GM21528 (cell line): ENCODE data around the gene RAB24.
"Not testable (repeated sequence)": the region's sequence is repeated elsewhere in the genome, so short reads cannot be mapped to it uniquely, and the experiment has no call there.

Experiments
- ATAC-seq: cut with Tn5 transposase; IDR thresholded peaks from one replicate; pipeline ENCODE4 v1.9.1; 2021; ENCODE audit warnings: mild to moderate bottlenecking, moderate library complexity; ENCODE audit not compliant: unreplicated experiment, low FRiP score

The RAB24 gene

GRCh38 chr5:177311723-177312648 is 8.5 kb upstream of the RAB24 start, which contains the start of gene MXD3:
Gene MXD3 (minus strand): TSS chr5:177311898. CDS start chr5:177311830, 68 bp downstream.
- peak; percentile 77 for ATAC-seq

GRCh38 chr5:177311392-177311722 is 7.8 kb upstream of the RAB24 start:
- ATAC-seq: peak; percentile 1

- no peak for ATAC-seq
Measured at GRCh38 chr5:177310757-177311391, 7.4 kb upstream of the RAB24 start.

- no peak for ATAC-seq
Measured at GRCh38 chr5:177310332-177310731, 6.8 kb upstream of the RAB24 start.

GRCh38 chr5:177309351-177310191 is 6.1 kb upstream of the RAB24 start:
- ATAC-seq: no peak

- no peak for ATAC-seq
Measured at GRCh38 chr5:177308740-177309139, 5.2 kb upstream of the RAB24 start.

- ATAC-seq: no peak
Measured at GRCh38 chr5:177307544-177308363, 4.2 kb upstream of the RAB24 start.

- no peak for ATAC-seq
Measured at GRCh38 chr5:177306674-177307543, 3.4 kb upstream of the RAB24 start.

- not testable (repeated sequence) for ATAC-seq
Measured at GRCh38 chr5:177306103-177306640, 2.7 kb upstream of the RAB24 start.

- ATAC-seq: no peak
Measured at GRCh38 chr5:177304392-177305119, 1.0 kb upstream of the RAB24 start.

GRCh38 chr5:177303925-177304391 is 439 bp upstream of the RAB24 start:
- peak; percentile 12 for ATAC-seq

GRCh38 chr5:177302354-177303110 is 987 bp downstream of the RAB24 start:
- no peak for ATAC-seq

GRCh38 chr5:177301503-177302165 is 1.9 kb downstream of the RAB24 start:
- ATAC-seq: no peak

- ATAC-seq: no peak
Measured at GRCh38 chr5:177300951-177301350, 2.6 kb downstream of the RAB24 start.

- ATAC-seq: no peak
Measured at GRCh38 chr5:177300236-177300880, 3.2 kb downstream of the RAB24 start.

GRCh38 chr5:177299697-177300096 is 3.8 kb downstream of the RAB24 start:
- no peak for ATAC-seq
